GM21526 (cell line): Measurements from ENCODE around the gene TMCC1.
"Not testable (repeated sequence)": the region's sequence is repeated elsewhere in the genome, so short reads cannot be mapped to it uniquely, and the experiment has no call there.

ENCODE experiments used
- ATAC-seq: cut with Tn5 transposase; IDR thresholded peaks from one replicate; pipeline ENCODE4 v1.9.1; 2021; ENCODE audit warnings: moderate library complexity; ENCODE audit not compliant: unreplicated experiment, low FRiP score

Gene TMCC1

DNA sequence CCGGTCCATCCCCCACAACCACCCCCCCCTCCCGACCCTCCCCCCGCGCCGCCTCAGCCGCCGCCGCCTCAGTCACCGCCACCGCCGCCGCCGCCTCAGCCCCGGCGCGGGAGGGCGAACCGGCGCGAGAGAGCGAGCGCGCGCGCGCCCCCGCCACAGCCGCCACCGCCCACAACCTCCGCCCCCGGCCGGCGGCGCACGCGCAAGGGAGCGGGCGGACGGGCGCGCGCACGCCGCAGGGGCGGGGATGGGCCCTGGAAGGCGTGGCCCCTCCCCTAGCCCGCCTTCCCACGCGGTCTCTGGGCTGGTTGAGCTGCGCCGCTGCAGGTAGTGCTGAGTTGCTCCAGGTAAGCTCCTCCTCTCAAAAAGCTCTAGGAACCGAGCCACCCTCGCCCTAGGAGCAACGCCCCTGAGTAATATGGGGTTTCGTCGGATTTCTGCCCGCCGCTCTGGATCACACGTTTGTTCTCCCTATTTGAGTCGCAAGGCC is at the start of gene TMCC1:
TSS of gene TMCC1 (minus strand) at position 131 of the 490 bp plus-strand sequence.
- ATAC-seq = peak; percentile 82

DNA sequence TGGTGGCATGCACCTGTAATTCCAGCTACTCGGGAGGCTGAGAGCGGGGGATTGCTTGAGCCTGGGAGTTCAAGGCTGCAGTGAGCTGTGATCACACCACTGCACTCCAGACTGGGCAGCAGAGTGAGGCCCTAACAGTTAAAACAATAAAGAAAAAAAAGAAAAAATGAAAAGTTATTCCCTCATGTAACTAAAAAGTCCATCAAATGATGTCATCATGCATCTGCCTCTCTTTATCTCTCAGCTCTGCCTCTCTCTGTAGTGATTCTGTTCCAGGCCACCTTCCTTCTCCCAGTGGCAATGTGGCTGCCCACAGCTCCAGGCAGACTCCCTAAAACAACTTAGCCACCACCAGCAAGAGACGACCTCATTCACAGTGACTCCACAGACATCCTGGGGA is 49.5 kb upstream of the TMCC1 start:
- ATAC-seq = no peak

DNA sequence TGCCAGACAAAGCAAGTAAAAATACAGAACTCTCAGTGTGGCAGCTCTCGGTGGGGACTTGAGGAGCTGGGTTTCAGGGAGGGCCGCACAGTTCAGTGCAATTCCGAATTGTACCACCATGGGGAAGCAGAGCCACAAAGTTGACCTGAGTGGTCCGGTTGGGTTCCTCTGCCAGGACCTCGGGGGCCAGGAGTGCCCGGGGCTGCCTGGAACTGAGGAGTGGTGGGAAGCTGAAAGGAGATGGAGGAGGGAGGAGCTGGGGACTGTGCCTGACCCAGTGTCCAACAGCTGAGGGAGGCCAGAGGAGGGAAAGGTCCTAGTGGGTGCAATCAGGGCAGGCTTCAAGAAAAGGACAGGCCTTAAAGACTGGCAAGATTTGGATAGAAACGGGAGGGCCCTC is 48.8 kb upstream of the TMCC1 start:
- ATAC-seq = peak; percentile 50

DNA sequence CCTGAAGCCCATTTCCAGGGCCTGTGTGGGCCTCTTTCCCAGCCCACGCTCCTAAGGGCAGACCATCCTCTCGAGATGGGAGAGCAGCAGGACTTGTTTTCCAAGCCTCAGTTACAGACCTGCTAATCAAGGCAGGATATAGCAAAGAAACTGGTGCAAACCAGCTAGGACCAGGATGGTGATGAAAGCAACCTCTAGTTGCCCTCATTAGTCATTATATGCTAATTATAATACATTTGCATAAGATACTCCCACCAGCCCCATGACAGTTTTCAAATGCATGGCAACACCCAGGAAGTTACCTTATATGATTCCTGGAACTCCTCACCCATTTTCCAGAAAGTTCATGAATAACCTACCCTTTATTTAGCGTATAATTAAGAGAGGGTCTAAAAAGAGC is 46.6 kb upstream of the TMCC1 start:
- ATAC-seq = no peak

DNA sequence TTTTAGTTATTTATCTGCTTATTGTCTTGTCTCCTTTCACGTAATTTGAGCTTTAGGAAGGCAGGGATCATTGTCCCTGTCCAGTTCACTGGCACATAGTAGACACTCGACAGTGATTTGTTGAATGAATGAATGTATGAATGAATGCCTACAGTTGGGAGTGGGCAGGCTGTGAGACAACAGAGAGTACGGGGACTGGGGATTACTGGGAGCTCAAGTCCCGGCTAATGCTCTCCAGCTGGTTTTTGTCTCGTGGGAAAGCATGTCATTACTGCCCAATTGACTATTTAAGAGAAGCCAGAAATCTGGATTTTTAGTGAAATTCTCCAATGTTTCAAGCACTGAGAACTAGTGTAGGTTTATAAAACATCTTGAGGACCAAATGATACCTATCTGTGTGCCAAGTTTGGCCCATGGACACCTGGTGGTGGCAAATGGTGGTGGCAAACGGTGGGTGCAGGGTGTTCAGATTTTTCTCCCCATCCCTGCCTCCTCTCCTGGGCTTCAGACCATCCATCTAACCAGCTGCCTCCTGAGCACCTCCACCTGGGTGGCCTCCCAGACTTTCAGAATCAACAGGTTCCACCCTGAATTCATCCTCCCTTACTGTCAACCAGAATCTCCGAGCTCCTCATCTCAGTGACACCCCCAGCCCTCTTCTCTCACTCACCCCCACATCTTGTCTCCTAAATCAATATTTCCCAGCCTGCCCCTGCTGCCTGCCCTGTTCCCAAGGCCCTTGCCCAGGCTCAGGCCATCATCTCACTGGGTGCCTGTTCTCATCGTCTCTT is 44.8 kb upstream of the TMCC1 start:
- no peak for ATAC-seq

DNA sequence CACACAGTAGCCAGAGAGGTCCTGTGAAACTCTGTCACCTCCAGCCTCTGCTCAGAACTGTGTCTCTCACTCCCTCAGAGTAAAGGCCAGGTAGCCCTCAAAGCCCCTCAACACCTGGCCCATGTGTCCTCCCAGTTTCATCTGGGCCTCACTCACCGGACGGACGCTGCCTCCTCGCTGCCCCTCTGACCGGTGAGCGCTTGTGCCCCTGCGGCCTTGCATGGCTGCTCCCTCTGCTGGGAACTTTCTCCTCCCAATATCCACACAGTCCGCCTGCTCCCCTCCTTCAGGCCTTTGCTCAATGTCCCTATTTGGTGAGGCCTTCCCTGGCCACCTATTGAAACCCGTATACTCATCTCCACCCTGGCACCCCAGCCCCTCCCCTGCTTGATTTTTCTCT is 44.2 kb upstream of the TMCC1 start:
- ATAC-seq = no peak

DNA sequence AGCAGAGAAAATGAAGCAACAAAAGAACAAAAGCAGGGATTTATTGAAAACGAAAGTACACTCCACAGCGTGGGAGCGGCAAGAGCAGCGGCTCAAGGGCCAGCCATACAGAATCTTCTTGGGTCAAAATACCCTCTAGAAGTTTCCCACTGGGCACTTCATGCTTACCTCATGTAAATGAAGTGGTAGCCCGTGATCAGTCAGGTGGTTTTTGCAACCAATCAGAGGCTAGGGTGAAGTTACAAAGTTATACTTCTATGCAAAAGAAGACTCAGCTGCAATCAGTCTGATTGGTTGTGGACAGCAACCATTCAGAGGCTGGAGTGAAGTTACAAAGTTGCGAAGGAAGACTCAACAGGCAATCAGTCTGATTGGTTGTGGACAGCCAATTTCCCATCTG is 43.2 kb upstream of the TMCC1 start:
- ATAC-seq = no peak

DNA sequence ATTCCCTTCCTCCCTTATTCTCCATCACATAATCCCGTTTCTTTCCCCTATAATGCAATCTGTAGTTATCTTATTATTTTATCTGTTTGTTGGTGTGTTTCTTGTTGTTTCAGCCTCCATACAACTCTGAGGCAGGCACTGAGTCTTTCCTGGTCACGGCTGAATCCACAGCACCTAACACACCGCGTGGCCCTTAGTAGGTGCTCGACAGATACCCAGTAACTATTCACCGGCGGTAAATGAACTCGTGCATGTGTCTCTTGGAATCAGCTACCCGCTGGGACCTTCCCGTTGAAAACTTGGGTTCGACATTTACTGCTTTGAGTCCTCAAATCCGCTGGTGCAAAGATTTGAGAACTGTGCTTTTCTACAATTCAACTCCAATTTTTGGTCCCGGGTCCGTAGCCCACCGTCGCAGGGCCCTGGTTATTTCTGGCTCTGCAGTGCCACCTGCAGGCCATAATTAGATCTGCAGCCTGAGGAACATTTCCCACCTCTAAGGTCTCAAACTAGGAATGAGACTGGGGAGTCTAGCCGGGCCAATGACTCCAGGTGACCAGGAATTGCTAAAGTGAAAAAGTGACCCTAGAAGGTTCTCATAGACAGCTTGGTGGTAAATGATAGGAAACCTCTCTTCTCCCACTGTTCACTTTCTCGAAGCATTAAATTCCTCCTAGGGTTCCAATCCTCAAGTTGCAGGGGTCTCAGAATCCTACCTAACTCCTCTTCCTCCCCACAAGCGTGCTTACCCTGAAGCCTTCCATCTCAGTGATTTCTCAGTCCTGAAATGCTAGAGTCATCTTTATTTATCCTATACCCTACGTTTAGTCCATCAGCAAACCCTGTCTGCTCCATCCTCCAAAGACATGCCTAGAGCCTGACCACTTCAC is 41.0 kb upstream of the TMCC1 start:
- ATAC-seq = no peak

DNA sequence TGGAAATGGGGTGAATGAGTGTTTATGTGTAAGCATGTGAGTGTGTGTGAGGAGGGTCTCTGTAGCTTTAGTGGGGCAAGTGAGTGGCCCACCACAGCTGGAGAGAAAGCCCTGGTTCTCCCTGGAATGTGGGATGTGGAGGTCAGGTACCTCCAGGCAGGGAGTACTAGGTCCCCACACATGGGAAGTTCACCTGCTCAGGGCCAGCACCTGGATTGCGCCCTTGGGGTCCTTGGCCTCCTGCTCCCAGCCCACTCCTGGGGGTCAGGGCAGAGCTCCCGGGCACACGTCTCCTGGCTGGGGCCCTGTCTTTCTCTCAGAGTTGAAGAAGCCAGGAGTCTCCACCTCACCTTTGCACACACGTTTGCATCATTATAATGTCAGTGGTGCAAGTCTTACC is 40.0 kb upstream of the TMCC1 start:
- no peak for ATAC-seq

DNA sequence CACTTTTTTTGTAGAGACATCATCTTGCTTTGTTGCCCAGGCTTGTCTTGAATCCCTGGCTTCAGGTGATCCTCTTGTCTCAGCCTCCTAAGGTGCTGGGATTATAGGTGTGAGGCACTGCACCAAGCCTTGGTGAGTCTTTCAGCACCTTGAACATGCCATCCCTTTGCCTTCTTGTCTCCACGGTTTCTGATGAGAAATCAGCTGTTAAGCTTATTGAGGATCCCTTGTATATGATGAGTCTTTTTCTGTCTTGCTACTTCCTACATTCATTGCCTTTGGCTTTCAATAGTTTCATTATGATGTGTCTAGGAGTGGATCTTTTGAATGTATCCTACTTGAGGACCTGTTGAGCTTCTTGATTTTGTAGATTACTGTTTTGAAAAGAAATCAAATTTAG is 35.9 kb upstream of the TMCC1 start:
- ATAC-seq = no peak

DNA sequence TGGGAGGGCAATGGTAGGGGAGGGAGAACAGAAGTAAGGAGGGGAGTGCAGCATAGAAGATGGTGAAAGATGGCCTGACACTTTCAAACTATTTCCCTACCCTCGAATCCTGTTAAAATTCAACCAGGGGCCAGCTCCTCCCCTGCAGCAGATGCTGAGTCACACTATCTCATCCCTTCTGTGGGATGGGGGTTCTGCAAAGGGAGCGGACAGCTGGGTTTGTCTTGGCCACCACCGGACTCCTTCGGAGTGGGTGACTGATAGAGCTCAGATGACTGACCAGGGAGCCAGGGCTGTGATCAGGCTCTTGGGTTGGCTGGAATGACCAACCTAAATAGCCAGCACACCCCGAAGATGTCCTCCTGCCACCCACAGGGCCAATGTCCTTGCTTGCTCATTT is 33.6 kb upstream of the TMCC1 start:
- ATAC-seq = no peak

DNA sequence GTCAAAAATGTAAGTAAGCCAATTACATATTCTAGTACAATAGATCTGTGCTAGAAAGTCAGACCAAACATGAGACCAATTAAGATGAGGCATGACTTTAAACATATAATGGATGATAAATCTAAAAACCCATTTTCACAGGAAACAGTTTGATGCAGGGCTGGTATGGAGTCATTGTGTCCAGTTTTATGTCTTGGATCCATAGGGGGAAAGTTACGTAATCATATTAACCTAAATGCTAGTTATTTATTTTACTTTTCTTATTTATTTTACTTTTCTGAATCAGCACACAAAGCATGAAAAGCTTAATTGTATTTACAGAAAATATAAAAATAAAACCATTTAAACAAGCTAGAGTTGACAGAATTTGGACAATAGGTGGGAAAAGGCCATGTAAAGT is 26.3 kb upstream of the TMCC1 start:
- ATAC-seq = no peak

DNA sequence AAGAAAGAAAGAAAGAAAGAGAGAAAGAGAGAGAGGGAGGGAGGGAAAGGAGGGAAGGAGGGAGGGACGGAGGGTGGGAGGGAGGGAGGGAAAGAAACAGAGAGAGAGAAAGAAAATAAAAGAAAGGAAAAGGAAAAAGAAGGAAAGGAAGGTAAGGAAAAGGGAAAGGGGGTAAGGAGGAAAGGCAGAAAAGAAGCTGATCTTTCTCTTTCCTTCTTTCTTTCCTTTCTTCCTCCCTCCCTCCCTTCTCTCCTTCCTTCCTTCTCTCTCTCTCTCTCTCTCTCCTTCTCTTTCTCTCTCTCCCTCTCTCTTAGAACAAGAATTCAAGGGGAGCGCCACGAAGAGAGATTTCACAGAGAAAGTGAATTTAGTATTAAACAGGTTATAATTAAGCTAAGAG is 25.8 kb upstream of the TMCC1 start:
- ATAC-seq = no peak

DNA sequence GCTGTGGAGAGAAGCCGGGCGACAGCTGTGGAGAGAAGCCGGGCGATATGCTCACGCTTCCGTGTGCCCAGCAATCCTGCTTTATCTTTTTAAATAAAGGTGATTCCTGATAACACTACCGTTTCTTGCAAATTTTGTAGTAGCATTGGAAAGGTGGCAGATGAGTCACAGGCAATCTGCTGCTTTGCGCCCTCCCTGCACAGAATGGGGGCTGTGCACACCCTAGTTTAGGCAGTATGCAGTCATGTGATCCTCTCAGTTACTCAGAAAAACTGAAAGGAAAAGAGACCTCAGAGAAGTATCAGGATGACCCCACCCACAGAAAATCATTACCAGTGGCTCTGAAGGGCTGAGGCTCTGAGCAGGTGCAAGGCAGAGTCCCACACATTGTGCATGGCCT is 24.9 kb upstream of the TMCC1 start:
- ATAC-seq = no peak

DNA sequence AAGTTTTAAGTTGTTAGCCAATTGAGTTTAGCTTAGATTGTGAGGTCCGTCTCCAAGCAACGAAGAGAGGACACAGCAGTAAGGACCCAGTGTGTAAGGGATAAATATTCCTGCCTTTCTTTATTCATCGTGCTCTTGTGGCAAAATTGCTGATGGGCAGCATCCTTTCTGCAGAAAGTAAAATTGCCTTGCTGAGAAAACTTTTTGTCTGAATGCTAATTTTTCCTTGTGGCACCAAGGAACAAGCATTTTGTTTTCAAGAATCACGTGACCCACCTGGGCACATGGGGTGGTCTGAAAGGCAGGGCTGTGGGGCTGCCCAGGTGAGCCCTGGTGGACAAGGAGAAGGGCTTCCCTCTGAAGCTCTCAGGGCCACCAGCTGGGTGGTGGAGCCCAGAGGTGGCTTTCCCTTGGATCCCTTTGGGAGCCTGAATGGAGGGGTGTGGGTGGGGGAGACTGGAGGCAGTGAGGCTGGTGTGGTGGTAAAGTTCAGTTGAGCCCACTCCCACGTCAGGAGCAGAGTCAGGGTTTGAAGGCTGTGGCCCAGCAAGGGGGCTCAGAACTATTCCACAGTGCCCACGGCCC is 24.0 kb upstream of the TMCC1 start:
- ATAC-seq = no peak

DNA sequence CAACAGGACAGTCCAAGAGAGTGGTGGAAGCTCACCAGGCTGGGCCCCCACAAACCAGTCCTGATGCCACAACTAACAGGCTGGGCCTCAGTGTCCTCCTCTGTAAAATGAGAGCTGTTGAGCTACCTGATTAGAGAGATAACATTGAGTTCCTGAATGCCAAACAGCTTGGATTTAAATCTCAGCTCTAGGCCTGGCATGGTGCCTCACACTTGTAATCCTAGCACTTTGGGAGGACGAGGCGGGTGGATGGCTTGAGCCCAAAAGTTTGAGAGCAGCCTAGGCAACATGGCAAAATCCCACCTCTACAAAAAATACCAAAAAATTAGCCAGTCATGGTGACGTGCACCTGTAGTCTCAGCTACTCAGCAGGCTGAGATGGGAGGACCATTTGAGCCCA is 20.1 kb upstream of the TMCC1 start:
- no peak for ATAC-seq

DNA sequence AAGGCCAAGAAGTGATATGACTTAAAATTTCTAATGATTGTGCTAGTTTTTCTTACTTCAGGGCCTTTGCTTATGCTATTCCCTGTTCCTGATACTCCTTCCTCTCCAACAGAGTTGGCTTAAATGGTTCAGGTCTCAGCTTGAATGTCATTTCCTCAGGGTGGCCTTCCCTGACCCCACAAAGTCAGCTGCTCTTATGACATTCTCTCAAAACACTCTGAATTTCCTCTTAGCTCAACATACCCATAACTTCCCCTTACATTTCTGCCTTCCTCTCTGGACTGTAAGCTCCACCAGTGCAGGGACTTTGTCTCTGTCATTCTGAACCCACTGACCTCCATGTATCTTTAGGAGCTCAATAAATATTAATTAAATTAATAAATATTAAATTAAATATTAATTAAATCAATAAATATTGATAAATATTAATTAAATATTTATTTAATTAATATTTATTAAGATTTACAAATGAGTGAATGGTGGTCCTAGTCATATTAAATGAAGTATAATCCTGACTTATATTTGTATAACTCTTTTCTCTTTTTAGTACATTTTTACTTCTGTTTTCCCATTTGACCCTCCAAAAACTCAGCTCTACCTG is 17.9 kb upstream of the TMCC1 start:
- ATAC-seq = no peak

DNA sequence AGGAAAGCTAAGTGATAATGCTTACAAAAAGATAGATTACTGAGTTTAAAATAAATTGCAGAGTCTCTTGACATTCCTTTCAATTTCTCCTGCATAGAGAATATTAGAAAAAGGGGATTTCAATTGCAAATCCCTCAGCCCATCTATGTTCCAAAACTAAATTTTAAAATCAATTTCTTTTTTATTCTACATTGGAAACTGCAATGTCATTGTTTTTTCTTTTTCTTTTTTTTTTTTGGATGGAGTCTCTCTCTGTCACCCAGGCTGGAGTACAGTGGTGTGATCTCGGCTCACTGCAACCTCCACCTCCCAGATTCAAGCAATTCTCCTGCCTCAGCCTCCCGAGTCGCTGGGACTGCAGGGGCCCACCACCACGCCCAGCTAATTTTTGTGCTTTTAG is 15.7 kb upstream of the TMCC1 start:
- not testable (repeated sequence) for ATAC-seq

DNA sequence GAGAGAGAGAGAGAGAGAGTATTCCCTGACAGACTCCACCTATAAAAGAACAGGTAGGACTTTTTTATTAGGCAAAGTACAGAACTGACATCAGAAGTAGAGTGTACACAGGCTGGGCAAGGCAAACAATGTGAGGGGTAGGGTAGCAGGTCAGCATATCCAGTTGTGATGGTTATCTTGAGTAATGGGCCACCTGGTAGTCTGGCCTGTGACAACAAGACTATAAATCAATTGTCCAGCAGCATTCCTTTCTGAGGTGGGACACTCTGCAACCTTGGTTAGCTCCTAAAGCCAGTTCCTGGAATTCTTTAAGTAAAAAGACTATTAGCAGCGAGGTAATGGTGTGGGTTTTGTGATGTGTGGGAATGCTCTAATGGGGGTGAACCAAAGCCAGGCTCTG is 14.9 kb upstream of the TMCC1 start:
- no peak for ATAC-seq

DNA sequence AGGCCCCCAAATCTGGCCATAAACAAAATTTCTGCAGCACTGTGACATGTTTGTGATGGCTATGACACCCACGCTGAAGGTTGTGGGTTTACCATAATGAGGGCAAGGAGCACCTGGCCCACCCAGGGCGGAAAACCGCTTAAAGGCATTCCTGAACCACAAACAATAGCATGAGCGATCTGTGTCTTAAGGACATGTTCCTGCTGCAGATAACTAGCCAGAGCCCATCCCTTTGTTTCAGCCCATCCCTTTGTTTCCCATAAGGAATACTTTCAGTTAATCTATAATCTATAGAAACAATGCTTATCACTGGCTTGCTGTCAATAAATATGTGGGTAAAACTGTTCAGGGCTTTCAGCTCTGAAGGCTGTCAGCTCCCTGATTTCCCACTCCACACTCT is 7.8 kb upstream of the TMCC1 start:
- not testable (repeated sequence) for ATAC-seq

DNA sequence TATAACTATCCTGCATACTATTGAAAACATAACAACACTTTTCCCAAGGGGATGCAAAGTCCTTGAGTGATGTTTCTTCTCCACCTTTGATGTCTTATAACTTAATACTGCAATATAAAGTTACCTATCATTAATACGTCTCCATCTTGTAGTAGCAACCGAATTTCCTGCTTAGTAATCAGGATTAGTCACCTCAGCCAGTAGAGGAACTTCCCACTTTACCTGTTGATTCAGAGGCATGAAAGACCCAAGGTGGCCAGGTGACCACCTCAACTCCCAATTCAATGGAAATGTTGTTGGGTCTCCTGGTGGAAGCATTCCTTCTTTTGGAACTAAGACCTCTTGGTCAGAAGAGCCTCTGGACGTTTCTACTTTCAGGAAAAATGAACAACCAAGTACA is 3.5 kb upstream of the TMCC1 start:
- no peak for ATAC-seq
